WTC11 (cell line): ENCODE measurements around the gene PLXNB1. TPM values are rescaled to one million over a fixed set of nuclear protein-coding genes. Genes with fewer than 3 reads are reported as not detected.

ENCODE experiments used
- ATAC-seq: fragments of 200-7000 bp; cut with Tn5 transposase; 2 replicates; pipeline ENCODE4 v1.10.0; 2021; ENCODE audit warnings: mild to moderate bottlenecking, moderate library complexity
- CTCF ChIA-PET: fragments of 300-600 bp; sonication (Branson Sonifier 250); formaldehyde crosslinking; loops from one replicate; lab custom pipeline; 2021; ENCODE audit warnings: antibody characterized with exemption; lab: Charles Lee
- POLR2A ChIA-PET: fragments of 350-600 bp; sonication (Branson Sonifier 250); formaldehyde crosslinking; loops from one replicate; lab custom pipeline; 2021; ENCODE audit warnings: antibody characterized with exemption; lab: Charles Lee
- DNase-seq: peaks from one replicate; pipeline ENCODE4 v3.0.0; 2021; ENCODE audit warnings: low spot score
- H3K27ac Mint-ChIP-seq: 2 replicates; pipeline ENCODE4 v1.8.0; 2021; ENCODE audit warnings: mixed read lengths
- H3K27me3 Mint-ChIP-seq: 2 replicates; pipeline ENCODE4 v1.8.0; 2021; ENCODE audit warnings: low read depth, mild to moderate bottlenecking, moderate library complexity, mixed read lengths
- H3K36me3 Mint-ChIP-seq: 2 replicates; pipeline ENCODE4 v1.8.0; 2021; ENCODE audit warnings: mixed read lengths
- H3K4me1 Mint-ChIP-seq: 2 replicates; pipeline ENCODE4 v1.8.0; 2022; ENCODE audit warnings: mixed read lengths
- H3K4me3 Mint-ChIP-seq: 2 replicates; pipeline ENCODE4 v1.8.0; 2021; ENCODE audit warnings: mild to moderate bottlenecking, moderate library complexity, mixed read lengths
- H3K9me3 Mint-ChIP-seq: 2 replicates; pipeline ENCODE4 v1.8.0; 2021; ENCODE audit warnings: mixed read lengths
- ETV6 ChIP-seq: sonication (generic); formaldehyde crosslinking; IDR thresholded peaks from 2 replicates; pipeline ENCODE4 v1.8.1; 2022; ENCODE audit warnings: mild to moderate bottlenecking, missing genetic modification reagents
- FOXP1 ChIP-seq: sonication (generic); formaldehyde crosslinking; IDR thresholded peaks from 2 replicates; pipeline ENCODE4 v1.8.0; 2022; ENCODE audit warnings: missing genetic modification reagents, mild to moderate bottlenecking, moderate library complexity, borderline replicate concordance
- NR2C2 ChIP-seq: sonication (generic); formaldehyde crosslinking; IDR thresholded peaks from 2 replicates; pipeline ENCODE4 v1.8.0; 2022; ENCODE audit warnings: mild to moderate bottlenecking, missing genetic modification reagents
- NR3C1 ChIP-seq: sonication (generic); formaldehyde crosslinking; conservative IDR thresholded peaks from 2 replicates; pipeline ENCODE4 v1.8.1; 2023; ENCODE audit warnings: low read depth, mild to moderate bottlenecking, missing genetic modification reagents
- total RNA-seq: library from RNA; stranded (reverse); gene quantifications from 3 replicates; pipeline ENCODE4 v1.2.3, GENCODE V29; 2021
- TF ChIP-seq, protein P1 (sequence below): sonication (generic); formaldehyde crosslinking; IDR thresholded peaks from 2 replicates; pipeline ENCODE4 v1.8.0; 2022; ENCODE audit warnings: missing genetic modification reagents
- TF ChIP-seq, protein P2 (sequence below): sonication (generic); formaldehyde crosslinking; IDR thresholded peaks from 2 replicates; pipeline ENCODE4 v1.8.1; 2023; ENCODE audit warnings: mild to moderate bottlenecking, missing genetic modification reagents, moderate library complexity
- TF ChIP-seq, protein P3 (sequence below): fragments of 250-450 bp; sonication (Bioruptor Pico); IDR thresholded peaks from 2 replicates; pipeline ENCODE4 v1.9.0; 2021; ENCODE audit warnings: mild to moderate bottlenecking
- TF ChIP-seq, protein P4 (sequence below): fragments of 250-450 bp; sonication (Bioruptor Pico); IDR thresholded peaks from 2 replicates; pipeline ENCODE4 v1.9.0; 2021; ENCODE audit warnings: mild to moderate bottlenecking, borderline replicate concordance
- TF ChIP-seq, protein P5 (sequence below): sonication (generic); formaldehyde crosslinking; IDR thresholded peaks from 2 replicates; pipeline ENCODE4 v1.8.0; 2022; ENCODE audit warnings: mild to moderate bottlenecking, missing genetic modification reagents
- TF ChIP-seq, protein P6 (sequence below): fragments of 250-450 bp; sonication (Bioruptor Pico); IDR thresholded peaks from 2 replicates; pipeline ENCODE4 v2.1.2; 2022; ENCODE audit warnings: mild to moderate bottlenecking, moderate library complexity

PLXNB1 gene
- total RNA-seq, 1 experiment from 2014 or later, result 143 TPM

DNA sequence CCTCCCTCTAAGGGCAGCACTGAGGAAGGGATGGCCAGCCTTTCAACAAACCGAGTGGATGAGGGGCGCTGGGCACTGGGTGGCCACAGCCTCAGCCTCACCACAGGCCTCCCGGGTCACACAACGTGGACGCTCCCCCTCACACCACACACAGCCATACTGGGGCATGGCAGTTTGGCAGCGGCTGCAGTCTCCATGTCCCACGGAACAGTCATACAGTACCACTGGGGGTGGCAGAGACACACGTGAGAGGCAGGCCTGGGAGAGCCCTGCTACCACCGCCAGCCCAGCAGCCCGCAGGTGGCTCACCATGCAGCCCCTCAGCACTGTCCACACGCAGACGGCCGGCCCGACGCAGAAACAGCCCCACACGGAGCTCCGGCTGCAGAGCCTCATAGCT lies 11.7 kb downstream of the PLXNB1 start:
- no peaks in the 10 kb centered on the region for H3K4me1 Mint-ChIP-seq
- H3K4me3 Mint-ChIP-seq, result no peak overlapping the region
- no peaks in the 10 kb centered on the region for H3K9me3 Mint-ChIP-seq
- TF ChIP-seq, protein P1, sequence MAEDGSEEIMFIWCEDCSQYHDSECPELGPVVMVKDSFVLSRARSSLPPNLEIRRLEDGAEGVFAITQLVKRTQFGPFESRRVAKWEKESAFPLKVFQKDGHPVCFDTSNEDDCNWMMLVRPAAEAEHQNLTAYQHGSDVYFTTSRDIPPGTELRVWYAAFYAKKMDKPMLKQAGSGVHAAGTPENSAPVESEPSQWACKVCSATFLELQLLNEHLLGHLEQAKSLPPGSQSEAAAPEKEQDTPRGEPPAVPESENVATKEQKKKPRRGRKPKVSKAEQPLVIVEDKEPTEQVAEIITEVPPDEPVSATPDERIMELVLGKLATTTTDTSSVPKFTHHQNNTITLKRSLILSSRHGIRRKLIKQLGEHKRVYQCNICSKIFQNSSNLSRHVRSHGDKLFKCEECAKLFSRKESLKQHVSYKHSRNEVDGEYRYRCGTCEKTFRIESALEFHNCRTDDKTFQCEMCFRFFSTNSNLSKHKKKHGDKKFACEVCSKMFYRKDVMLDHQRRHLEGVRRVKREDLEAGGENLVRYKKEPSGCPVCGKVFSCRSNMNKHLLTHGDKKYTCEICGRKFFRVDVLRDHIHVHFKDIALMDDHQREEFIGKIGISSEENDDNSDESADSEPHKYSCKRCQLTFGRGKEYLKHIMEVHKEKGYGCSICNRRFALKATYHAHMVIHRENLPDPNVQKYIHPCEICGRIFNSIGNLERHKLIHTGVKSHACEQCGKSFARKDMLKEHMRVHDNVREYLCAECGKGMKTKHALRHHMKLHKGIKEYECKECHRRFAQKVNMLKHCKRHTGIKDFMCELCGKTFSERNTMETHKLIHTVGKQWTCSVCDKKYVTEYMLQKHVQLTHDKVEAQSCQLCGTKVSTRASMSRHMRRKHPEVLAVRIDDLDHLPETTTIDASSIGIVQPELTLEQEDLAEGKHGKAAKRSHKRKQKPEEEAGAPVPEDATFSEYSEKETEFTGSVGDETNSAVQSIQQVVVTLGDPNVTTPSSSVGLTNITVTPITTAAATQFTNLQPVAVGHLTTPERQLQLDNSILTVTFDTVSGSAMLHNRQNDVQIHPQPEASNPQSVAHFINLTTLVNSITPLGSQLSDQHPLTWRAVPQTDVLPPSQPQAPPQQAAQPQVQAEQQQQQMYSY (CRISPR knock-in tag), result no peak
- TF ChIP-seq, protein P2, sequence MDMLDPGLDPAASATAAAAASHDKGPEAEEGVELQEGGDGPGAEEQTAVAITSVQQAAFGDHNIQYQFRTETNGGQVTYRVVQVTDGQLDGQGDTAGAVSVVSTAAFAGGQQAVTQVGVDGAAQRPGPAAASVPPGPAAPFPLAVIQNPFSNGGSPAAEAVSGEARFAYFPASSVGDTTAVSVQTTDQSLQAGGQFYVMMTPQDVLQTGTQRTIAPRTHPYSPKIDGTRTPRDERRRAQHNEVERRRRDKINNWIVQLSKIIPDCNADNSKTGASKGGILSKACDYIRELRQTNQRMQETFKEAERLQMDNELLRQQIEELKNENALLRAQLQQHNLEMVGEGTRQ (CRISPR knock-in tag), result no peak
- TF ChIP-seq, protein P3, sequence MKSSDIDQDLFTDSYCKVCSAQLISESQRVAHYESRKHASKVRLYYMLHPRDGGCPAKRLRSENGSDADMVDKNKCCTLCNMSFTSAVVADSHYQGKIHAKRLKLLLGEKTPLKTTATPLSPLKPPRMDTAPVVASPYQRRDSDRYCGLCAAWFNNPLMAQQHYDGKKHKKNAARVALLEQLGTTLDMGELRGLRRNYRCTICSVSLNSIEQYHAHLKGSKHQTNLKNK, result no peak
- no peak for TF ChIP-seq ETV6 (CRISPR knock-in tag)
- TF ChIP-seq, protein P4, sequence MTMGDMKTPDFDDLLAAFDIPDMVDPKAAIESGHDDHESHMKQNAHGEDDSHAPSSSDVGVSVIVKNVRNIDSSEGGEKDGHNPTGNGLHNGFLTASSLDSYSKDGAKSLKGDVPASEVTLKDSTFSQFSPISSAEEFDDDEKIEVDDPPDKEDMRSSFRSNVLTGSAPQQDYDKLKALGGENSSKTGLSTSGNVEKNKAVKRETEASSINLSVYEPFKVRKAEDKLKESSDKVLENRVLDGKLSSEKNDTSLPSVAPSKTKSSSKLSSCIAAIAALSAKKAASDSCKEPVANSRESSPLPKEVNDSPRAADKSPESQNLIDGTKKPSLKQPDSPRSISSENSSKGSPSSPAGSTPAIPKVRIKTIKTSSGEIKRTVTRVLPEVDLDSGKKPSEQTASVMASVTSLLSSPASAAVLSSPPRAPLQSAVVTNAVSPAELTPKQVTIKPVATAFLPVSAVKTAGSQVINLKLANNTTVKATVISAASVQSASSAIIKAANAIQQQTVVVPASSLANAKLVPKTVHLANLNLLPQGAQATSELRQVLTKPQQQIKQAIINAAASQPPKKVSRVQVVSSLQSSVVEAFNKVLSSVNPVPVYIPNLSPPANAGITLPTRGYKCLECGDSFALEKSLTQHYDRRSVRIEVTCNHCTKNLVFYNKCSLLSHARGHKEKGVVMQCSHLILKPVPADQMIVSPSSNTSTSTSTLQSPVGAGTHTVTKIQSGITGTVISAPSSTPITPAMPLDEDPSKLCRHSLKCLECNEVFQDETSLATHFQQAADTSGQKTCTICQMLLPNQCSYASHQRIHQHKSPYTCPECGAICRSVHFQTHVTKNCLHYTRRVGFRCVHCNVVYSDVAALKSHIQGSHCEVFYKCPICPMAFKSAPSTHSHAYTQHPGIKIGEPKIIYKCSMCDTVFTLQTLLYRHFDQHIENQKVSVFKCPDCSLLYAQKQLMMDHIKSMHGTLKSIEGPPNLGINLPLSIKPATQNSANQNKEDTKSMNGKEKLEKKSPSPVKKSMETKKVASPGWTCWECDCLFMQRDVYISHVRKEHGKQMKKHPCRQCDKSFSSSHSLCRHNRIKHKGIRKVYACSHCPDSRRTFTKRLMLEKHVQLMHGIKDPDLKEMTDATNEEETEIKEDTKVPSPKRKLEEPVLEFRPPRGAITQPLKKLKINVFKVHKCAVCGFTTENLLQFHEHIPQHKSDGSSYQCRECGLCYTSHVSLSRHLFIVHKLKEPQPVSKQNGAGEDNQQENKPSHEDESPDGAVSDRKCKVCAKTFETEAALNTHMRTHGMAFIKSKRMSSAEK, result no peak
- TF ChIP-seq, protein P5, sequence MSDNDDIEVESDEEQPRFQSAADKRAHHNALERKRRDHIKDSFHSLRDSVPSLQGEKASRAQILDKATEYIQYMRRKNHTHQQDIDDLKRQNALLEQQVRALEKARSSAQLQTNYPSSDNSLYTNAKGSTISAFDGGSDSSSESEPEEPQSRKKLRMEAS (CRISPR knock-in tag), result no peak
- no peak for TF ChIP-seq FOXP1 (CRISPR knock-in tag)
- no peak overlapping the region for H3K27ac Mint-ChIP-seq
- DNase-seq (no peak), ATAC-seq (no peak)
- ChIA-PET CTCF (interaction anchor here (1.3 to 18.3 kb wide), 3 partner anchors 9 to 18 kb away, joined by 3 to 218 read pairs (median 4); no protein-coding TSS in a partner anchor), POLR2A (no interaction called here)
- H3K27me3 Mint-ChIP-seq, result no peaks in the 10 kb centered on the region
- H3K36me3 Mint-ChIP-seq, result peaks cover 31% of the 10 kb centered on the region

DNA sequence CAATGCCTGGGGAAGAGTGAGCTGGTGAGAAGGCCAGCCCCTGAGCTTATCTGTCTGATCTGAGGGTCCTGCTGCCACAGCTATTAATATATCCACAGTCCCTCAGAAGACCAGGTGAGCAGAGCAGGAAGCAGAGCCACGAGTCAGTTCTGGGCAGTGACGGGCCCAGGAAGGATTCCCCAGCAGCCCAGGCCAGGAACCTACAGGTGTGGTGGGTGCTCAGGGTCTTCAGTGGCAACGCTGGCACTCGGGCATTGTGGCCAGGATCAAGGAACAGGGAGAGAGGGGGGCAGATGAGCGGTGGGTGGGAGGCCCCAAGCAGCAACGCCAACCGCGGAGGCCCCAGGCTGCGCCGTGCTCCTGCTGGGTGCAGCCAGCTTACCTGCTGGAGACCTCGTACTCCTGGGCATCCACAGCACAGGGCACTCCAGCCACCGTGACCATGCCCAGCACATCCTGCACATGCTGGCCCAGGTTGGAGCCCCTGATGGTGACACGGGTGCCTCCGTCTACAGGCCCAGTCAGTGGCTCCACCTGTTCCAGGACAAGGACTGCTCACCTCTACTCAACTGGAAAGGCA lies 12.3 kb downstream of the PLXNB1 start:
- no peak for TF ChIP-seq NR2C2
- TF ChIP-seq, protein P6, sequence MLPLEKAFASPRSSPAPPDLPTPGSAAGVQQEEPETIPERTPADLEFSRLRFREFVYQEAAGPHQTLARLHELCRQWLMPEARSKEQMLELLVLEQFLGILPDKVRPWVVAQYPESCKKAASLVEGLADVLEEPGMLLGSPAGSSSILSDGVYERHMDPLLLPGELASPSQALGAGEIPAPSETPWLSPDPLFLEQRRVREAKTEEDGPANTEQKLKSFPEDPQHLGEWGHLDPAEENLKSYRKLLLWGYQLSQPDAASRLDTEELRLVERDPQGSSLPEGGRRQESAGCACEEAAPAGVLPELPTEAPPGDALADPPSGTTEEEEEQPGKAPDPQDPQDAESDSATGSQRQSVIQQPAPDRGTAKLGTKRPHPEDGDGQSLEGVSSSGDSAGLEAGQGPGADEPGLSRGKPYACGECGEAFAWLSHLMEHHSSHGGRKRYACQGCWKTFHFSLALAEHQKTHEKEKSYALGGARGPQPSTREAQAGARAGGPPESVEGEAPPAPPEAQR (CRISPR knock-in tag), result no peak
- TF ChIP-seq, all 79 proteins: peak for 0
- no peaks in the 10 kb centered on the region for H3K4me1 Mint-ChIP-seq
- no peak overlapping the region for H3K27ac Mint-ChIP-seq
- ATAC-seq (no peak), DNase-seq (no peak)
- ChIA-PET CTCF (interaction anchor here (1.3 to 18.3 kb wide), 3 partner anchors 9 to 19 kb away, joined by 3 to 218 read pairs (median 4); no protein-coding TSS in a partner anchor), POLR2A (no interaction called here)
- no peak overlapping the region for H3K4me3 Mint-ChIP-seq
- H3K27me3 Mint-ChIP-seq, result no peaks in the 10 kb centered on the region
- H3K9me3 Mint-ChIP-seq, result no peaks in the 10 kb centered on the region
- peaks cover 35% of the 10 kb centered on the region for H3K36me3 Mint-ChIP-seq

DNA sequence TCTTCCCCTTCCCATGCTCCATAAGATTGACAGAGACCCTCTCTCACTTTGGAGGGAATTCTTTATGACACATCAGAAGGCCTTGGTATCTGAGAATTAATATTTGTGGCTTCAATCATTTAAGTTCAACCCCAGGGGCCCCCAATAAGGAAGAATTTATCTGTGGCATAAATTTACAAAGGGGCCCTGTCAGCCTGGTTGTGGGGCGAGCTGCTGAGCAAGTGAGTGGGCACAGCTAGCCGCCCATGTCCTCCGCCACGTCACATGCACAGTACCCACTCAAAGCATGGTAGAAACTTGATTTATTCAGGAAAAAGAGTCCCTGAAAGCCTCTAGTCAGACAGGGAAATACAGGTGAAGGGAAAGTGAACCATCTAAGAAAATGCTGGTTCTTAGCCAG lies 13.3 kb downstream of the PLXNB1 start:
- no peak overlapping the region for H3K4me3 Mint-ChIP-seq
- peaks cover 44% of the 10 kb centered on the region for H3K36me3 Mint-ChIP-seq
- no peak for ATAC-seq
- ChIA-PET CTCF (interaction anchor here (1.6 to 18.3 kb wide), 3 partner anchors 16 to 20 kb away, joined by 9 to 218 read pairs (median 14); no protein-coding TSS in a partner anchor), POLR2A (no interaction called here)
- no peak overlapping the region for H3K27ac Mint-ChIP-seq
- no peak for TF ChIP-seq NR3C1 (CRISPR knock-in tag)
- H3K27me3 Mint-ChIP-seq, result no peaks in the 10 kb centered on the region
- H3K4me1 Mint-ChIP-seq, result no peaks in the 10 kb centered on the region
- DNase-seq, result no peak
- H3K9me3 Mint-ChIP-seq, result no peaks in the 10 kb centered on the region
